GM18519 (cell line): ENCODE results near the gene CHD2.

Experiments used
- ATAC-seq: cut with Tn5 transposase; IDR thresholded peaks from one replicate; pipeline ENCODE4 v1.9.1; 2021; ENCODE audit warnings: mild to moderate bottlenecking, moderate library complexity; ENCODE audit not compliant: unreplicated experiment, low FRiP score

The CHD2 gene

GRCh38 chr15:93001156-93001555 is 101.0 kb downstream of the CHD2 start:
- ATAC-seq = no peak

GRCh38 chr15:93001881-93002280 is 101.8 kb downstream of the CHD2 start:
- ATAC-seq = no peak

GRCh38 chr15:93005133-93005532 is 105.0 kb downstream of the CHD2 start:
- no peak for ATAC-seq

- ATAC-seq = no peak
These were observed 107.9 kb downstream of the CHD2 start for GRCh38 chr15:93007994-93008393.

- ATAC-seq = no peak
These were observed 112.7 kb downstream of the CHD2 start for GRCh38 chr15:93012786-93013185.

- no peak for ATAC-seq
These were observed 117.4 kb downstream of the CHD2 start for GRCh38 chr15:93017526-93017925.

DNA sequence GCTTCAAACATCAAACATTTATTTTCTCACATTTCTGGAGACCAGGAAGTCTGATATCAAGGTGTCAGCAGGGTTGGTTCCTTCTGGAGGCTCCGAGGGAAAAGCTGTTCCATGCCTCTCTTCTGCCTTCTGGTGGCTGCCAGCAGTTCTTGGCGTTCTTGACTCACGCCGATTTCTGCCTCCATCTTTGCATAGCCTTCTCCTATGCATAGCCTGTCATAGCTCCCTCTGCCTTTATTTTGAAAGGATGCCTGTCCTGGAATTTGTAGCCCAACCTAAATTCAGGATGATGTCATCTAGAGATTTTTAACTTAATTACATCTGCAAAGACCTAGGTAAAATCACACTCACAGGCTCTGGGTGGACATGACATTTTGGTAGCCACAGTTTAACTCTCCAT is 118.5 kb downstream of the CHD2 start:
- ATAC-seq = no peak

GRCh38 chr15:93019090-93019489 is 119.0 kb downstream of the CHD2 start:
- ATAC-seq = no peak

GRCh38 chr15:93019971-93020370 is 119.8 kb downstream of the CHD2 start:
- no peak for ATAC-seq

DNA sequence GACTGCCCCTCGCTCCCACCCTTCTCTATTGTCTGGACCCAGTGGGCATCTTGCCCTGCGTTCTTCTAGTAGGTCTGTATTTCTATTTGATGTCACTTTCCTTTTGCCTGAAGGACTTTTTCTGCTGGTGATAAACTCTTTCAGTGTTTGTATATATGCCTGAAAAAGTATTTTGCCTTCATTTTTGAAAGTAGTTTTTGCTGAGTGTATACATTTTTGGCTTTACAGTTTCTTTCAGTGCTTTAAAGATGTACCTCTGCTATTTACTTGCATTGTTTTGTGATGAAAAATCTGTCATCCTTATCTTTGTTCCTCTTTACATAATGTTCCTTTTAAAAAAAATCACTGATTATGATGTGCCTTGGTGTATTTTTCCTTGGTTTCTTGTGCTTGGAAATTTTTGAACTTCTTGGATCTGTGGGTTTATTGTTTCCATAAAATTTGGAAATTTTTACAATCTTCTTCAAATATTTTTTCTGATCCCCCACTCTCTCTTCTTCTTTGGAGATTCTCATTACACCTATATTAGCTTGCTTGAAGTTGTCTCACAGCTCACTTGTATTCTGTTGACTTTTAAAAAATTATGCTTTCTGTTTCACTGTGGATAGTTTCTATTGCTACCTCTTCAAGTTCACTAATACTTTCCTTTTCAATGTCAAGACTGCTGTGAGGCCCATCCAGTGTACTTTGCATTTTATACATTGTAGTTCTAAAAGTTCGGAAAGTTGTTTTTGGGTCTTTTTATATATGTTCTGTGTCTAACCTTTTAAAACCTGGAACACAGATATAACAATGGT is 121.0 kb downstream of the CHD2 start:
- peak; percentile 85 for ATAC-seq

- ATAC-seq = no peak
These were observed 124.2 kb downstream of the CHD2 start for GRCh38 chr15:93024293-93024692.

GRCh38 chr15:93024716-93025624 is 124.8 kb downstream of the CHD2 start:
- ATAC-seq = no peak

DNA sequence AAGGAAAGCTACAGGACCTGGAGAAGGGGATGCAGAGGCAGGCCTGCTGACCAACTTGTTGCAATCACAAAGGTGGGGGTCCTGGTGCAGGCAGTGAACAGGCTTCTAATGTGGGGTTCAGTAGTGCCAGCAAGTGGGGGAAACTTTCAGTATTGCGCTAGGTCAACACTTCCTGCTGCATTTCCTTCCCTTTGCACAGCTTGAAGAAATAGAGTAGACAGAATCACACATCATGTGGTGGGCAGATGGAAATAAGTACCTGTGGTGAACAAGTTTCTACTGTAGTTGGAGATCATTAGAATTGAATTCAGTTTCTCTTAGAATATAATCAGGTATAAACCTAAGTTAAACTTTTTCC is 125.5 kb downstream of the CHD2 start:
- ATAC-seq = no peak

DNA sequence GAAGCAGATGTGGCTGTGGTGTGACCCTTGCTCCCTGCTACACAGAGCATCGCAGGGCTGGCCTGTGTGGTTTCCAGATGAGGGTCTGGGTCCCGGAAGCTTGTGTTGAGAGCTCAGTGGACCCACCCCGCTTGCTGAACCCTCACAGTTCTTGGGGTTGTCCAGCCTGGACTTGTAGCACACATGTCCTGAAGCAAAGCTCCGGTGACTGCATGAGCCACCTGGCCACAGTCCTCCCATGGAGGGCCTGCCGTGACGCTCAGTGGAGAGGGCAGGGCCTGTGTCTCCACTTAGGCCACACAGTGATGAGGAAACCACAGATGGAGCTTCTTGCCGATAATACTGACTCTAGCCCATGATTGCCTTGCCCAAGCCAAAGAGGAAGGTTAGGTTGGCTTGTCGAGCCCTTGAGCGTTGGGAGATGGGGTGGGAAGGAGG is 126.3 kb downstream of the CHD2 start:
- no peak for ATAC-seq

GRCh38 chr15:93027413-93027812 is 127.3 kb downstream of the CHD2 start:
- no peak for ATAC-seq

DNA sequence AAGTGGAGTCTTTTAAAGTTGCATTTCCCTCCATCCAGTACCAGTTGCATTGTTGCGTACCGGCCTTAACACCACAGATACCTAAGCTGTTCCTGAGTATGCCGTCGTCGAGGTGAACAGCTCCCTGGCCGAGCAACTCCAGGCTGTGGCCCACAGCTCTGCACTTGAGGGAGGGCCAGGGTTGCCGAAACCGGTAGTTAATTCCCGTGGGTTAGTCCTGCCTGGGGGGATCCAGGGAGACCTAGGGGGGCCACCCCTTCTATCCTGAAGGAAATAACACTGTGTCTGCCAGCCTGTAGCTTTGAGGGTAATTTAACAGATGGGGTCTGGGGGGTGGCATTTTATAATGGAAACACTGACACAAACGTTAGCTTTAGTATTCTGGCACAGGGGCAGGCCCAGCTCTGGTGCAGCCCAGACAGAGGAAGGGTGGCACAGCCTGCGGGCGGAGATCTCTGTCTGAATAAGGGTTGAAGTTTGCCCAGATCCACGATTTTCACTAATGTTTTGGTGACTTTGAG is 128.0 kb downstream of the CHD2 start:
- ATAC-seq = no peak

GRCh38 chr15:93028632-93029213 is 128.6 kb downstream of the CHD2 start:
- ATAC-seq = no peak

DNA sequence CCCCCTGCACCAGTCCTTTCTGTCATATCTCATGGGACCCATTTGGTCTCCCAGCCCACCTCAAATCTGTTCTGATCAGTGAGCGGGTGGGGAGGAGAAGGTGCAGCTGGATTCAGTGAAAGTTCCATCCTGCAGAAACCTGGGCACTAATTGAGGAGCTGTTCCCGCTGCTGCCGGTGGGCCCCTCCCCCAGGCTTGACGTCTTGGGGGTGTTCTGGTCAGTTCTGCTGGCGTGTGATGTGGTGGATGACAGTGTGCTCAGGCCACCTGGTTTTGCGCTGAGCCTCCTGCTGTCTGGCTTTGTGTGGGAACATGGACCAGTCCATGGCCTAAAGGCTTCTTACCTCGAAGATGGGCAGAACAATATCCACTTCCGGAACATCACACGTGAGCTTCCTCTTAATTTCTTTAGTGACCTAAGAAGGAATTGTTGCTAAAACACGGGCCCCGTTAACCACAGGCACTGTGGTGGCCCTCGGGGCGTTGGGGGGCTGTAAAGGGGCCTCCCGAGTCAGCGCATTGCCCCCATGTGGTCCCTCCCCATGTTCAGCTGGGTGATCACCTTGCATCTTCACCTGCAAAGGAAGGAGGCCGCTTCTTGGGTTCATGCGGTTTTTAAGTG is 129.2 kb downstream of the CHD2 start:
- no peak for ATAC-seq

- no peak for ATAC-seq
These were observed 129.8 kb downstream of the CHD2 start for GRCh38 chr15:93029836-93030429.

DNA sequence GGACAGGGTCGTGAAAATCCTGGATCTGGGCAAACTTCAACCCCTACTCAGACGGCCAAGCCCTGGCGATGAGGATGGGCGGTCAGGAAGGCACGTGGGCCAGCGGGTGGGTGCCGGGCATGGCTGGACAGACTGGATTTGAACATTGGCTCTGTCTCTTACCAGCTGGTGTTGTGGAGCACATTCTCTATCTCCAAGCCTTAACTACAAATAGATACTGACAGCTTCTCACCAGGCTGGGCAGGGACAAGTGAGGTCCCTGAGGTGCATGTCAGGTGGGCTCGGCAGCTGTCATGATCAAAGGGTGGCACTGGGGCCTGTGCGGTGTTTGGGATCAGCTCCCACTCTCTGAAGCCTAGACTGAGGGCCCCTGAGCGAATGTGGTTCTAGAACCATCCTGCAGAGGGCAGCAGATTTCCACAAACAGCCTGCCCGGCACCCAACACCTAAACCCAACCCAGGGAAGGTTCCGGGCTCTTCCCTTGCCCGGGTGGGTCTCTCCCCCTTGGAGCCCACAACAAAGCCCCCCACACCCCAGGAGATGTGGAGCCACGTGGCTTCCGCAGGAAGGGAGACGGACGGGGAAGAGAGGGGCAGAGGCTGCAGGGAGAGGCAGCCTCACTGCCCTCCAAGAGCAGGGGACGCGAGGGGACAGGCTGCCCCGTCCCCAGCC is 130.4 kb downstream of the CHD2 start:
- peak; percentile 85 for ATAC-seq
